GM12801 (cell line): ENCODE results near the gene ITCH.

Source experiments
- CTCF ChIP-seq: IDR thresholded peaks from one replicate; pipeline ENCODE4 v1.5.1; 2011; ENCODE audit warnings: control low read depth; ENCODE audit not compliant: insufficient read length; ENCODE audit errors: extremely low read depth

Gene ITCH

DNA sequence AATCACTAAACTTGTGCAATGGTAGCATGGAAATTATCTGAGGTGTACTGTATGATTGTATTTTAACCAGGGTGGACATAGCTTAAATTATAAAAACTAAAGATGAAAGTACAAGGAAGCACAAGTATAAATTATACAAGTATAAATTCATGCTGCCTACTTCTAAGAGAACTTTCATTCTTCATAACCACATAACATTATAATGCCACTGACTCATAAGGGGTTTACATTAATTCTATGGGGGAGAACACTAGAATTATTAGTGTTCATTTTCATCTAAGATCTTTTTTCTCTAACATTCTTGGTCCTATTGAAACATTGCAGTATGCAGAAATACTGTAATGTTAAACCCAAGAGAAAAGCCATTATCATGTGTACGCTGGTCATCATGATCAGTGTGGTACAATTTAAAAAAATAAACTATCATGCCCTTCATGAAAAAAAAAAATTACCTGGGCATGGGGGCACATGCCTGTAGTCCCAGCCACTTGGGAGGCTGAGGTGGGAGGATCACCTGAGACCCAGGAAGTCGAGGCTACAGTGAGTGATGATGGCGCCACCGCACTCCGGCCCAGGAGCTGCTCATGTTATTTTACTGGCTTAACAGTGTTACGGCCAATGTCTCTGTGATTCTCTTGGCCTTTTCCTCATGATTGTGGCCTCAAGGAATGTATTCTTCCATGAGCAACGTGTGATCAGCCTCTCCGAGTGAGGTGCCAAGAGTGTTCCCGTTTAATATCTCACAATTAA, 34.0 kb upstream of the ITCH start:
- TF ChIP-seq CTCF, result no peak

- TF ChIP-seq CTCF, result no peak
Observed at GRCh38 chr20:34331838-34332237, 31.2 kb upstream of the ITCH start.

DNA sequence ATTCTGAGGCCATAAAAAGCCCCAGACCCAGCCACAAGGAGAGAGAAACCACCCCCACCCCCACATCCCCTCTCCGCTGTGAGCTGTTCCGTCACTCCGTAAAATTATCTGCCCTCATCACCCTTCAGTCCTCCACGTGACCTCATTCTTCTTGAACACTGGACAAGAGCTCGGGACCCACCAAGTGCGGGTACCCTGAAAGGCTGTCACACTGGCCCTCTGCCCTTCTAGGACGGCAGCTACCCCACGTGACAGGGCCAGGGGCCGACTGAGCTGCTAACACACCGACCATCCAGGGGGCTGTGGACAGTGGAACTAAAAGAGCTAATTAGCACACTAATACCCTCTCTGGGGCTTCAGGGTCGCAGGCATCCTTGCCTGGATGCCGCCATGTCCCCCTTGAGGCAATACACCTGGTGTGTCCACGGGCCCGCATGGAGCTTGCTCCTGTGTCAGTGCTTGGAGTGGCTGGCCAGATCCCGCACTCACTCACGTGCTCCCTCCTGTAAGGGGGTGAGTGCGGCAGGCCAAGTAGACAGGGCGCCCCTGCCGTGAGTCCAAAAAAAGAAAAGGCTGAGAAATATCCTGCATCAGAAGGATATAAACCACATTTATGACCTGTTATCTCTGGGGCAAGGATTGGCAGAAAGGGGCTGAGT, 30.7 kb upstream of the ITCH start:
- no peak for TF ChIP-seq CTCF

- no peak for TF ChIP-seq CTCF
Observed at GRCh38 chr20:34333786-34334185, 29.3 kb upstream of the ITCH start.

- no peak for TF ChIP-seq CTCF
Observed at GRCh38 chr20:34334654-34335407, 28.2 kb upstream of the ITCH start.

- no peak for TF ChIP-seq CTCF
Observed at GRCh38 chr20:34337544-34337943, 25.5 kb upstream of the ITCH start.

DNA sequence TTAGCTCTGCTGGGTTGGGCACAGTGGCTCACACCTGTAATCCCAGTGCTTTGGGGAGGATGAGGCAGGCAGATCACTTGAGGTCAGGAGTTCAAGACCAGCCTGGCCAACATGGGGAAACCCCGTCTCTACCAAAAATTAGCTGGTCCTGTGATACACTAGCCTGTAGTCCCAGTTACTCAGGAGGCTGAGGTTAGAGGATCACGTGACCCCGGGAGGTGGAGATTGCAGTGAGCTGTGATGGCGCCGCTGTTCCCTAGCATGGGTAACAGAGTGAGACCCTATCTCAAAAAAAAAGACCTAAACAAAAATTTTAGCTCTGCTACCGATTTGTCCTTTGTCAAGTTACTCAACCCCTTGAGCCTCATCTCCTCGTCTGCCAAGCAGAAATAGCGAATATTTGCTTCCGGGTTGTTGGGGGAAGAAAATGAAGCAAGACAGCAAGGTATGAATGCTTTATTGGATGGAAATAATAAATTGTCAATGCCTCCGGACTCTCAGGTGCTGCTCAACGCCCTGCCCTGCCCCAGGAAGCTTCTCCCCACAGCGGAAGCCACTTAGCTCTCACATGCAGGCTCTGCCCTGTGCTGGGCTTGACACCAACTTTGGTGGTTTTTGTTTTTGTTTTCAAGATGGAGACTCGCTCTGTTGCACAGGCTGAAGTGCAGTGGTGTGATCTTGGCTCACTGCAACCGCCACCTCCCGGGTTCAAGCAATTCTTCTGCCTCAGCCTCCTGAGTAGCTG, 24.9 kb upstream of the ITCH start:
- TF ChIP-seq CTCF, result no peak
